ENCODE data around the gene HIRIP3.
A peak's percentile ranks its signal among the peaks of the same experiment; 100 is the strongest.

The HIRIP3 gene

DNA sequence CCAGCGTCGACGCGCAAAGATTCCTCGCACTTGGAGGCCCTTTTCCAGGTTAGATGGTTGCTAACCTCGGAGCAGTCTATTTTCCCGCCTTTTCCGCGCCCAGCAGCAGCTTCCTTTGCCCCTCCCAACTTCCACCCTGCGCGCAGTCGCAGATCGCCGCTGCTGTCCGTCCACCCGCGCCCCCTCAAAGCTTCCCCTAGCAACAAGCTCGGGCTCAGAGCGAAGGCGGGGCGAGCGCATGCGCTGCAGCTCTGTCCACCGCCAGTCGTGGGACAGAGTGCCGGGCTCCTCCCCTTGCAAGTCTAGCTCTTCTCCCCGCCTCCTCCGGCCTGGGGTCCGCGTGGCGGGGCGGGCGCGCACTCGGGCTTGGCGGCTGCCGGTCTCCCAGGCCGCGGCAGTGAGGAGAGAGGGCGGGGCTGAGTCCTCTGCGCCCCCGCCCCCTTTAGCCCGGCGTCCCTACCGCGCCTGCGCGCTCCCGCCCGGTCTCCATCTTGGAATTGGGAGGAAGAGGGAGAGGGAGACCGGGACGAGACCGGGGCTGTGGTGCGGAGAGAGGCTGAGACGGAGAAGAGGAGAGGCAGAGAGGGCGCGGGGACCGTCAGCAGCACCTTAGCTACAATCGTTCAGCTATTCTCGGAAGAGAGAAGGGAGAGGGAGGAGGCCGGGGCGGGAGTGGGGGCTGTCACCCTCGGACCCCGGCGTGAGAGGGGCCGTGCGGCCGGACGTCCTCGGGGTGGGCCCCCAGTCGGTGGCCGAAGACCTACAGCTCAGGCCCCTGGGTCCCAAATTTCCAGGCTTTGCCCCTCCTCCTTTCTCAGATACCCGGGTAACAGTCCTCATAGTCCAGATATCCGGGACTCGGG lies 21.8 kb downstream of the HIRIP3 start, which contains the start of gene TAOK2:
TSS of gene TAOK2 (plus strand) at position 485 of the 863 bp plus-strand sequence. CDS start 3,905 bp downstream, outside the sequence.
- Histone ChIP-seq H3K9ac (ENCODE audit: low read length) (peak within 1 kb of the TSS; percentile 90), H2BK15ac (replicated peaks; ENCODE audit: low read depth) (no peak within 1 kb of the TSS), H3K79me1 (ENCODE audit: low read length) (peaks cover 26% of the 10 kb centered on the region), H3K4me3 (ENCODE audit: low read length) (peak within 1 kb of the TSS; percentile 88), H4K8ac (ENCODE audit: low read depth, low read length) (no peak within 1 kb of the TSS), H2BK5ac (ENCODE audit: low read length) (no peak within 1 kb of the TSS), H2BK120ac (ENCODE audit: low read depth, low read length) (no peak within 1 kb of the TSS), H3K4me1 (ENCODE audit: control insufficient read depth, low read depth, low read length) (peaks cover 12% of the 10 kb centered on the region), H3K23ac (ENCODE audit: low read length) (peak within 1 kb of the TSS; percentile 56), H3K36me3 (ENCODE audit: control insufficient read depth, insufficient read depth, low read length) (no peaks in the 10 kb centered on the region), H4K5ac (ENCODE audit: low read length) (no peak within 1 kb of the TSS), H3K4me2 (ENCODE audit: low read length) (peak within 1 kb of the TSS; percentile 21), H2AK5ac (ENCODE audit: low read length) (no peak within 1 kb of the TSS), H3K18ac (ENCODE audit: low read length) (peak within 1 kb of the TSS; percentile 35), H3K27ac (ENCODE audit: low read depth, low read length) (peak within 1 kb of the TSS; percentile 78), H3K27me3 (ENCODE audit: insufficient read depth, low read length, poor library complexity) (no peaks in the 10 kb centered on the region), H3K79me2 (ENCODE audit: control insufficient read depth, insufficient read depth, low read length) (peaks cover 28% of the 10 kb centered on the region), H3K56ac (ENCODE audit: low read length) (peak within 1 kb of the TSS; percentile 97), H3K4ac (ENCODE audit: low read depth, low read length) (peak within 1 kb of the TSS; percentile 62)
- peak; percentile 100 for DNase-seq
- no CpG with 5 or more reads among the region's 75 CpGs for WGBS (ENCODE audit: extremely low coverage, insufficient coverage, low lambda C conversion rate)

DNA sequence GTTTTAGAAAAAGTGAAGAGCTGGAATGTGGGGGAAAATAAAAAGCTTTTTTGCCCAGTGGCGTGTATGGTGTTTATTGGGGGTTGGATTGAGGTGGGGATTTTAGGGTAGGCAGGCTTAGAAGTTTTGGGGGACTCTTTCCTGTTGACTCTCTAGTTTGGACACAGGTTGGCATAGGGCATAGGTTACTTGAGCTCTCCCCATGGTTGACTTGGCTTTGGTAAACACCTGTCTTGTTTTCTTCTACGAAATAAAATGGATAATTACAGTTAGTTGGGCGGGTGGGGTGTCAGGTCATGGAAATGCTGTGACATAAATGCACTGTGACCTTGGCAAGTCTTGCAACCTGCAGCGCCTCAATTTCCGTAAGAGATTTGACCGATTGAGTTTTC lies 22.4 kb downstream of the HIRIP3 start:
- no peak for DNase-seq
- 100% methylated on average over 1 of the region's 6 CpGs for WGBS (ENCODE audit: extremely low coverage, insufficient coverage, low lambda C conversion rate)
- Histone ChIP-seq H3K27ac (ENCODE audit: low read depth, low read length) (no peak overlapping the region), H3K56ac (ENCODE audit: low read length) (no peak overlapping the region), H3K18ac (ENCODE audit: low read length) (no peak overlapping the region), H2BK5ac (ENCODE audit: low read length) (no peak overlapping the region), H2AK5ac (ENCODE audit: low read length) (no peak overlapping the region), H2BK120ac (ENCODE audit: low read depth, low read length) (no peak overlapping the region), H4K8ac (ENCODE audit: low read depth, low read length) (no peak overlapping the region), H3K4me3 (ENCODE audit: low read length) (peak overlapping the region; percentile 15), H3K23ac (ENCODE audit: low read length) (no peak overlapping the region), H3K79me1 (ENCODE audit: low read length) (peaks cover 23% of the 10 kb centered on the region), H3K4me1 (ENCODE audit: control insufficient read depth, low read depth, low read length) (peaks cover 12% of the 10 kb centered on the region), H4K5ac (ENCODE audit: low read length) (no peak overlapping the region), H3K79me2 (ENCODE audit: control insufficient read depth, insufficient read depth, low read length) (peaks cover 28% of the 10 kb centered on the region), H3K36me3 (ENCODE audit: control insufficient read depth, insufficient read depth, low read length) (no peaks in the 10 kb centered on the region), H3K4ac (ENCODE audit: low read depth, low read length) (no peak overlapping the region), H3K27me3 (ENCODE audit: insufficient read depth, low read length, poor library complexity) (no peaks in the 10 kb centered on the region), H2BK15ac (replicated peaks; ENCODE audit: low read depth) (no peak overlapping the region), H3K9ac (ENCODE audit: low read length) (no peak overlapping the region), H3K4me2 (ENCODE audit: low read length) (no peak overlapping the region)

DNA sequence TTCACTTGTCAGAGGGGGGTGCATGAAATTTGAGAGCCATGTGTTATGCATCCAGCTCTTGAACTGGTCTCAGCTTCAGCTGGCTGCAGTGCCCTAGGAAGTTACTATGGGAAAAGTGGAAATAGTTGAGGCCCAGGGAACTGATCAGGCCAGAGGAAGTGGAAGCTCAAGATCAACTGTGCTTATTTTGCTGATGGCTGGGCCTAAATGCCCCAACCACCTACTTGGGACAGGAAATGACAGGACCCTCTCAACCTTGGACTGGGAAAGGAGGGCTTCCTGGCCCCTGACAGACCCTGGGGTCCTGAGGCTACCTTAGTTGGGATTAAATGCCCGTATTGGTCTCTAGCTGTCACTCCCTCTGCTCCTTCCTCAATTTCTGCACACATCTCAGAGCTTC lies 22.9 kb downstream of the HIRIP3 start:
- no peak overlapping the region for H3K18ac ChIP-seq (ENCODE audit: low read length)
- no peak overlapping the region for H3K4me3 ChIP-seq (ENCODE audit: low read length)
- H3K23ac ChIP-seq (ENCODE audit: low read length): no peak overlapping the region
- no peak overlapping the region for H3K4me2 ChIP-seq (ENCODE audit: low read length)
- peaks cover 21% of the 10 kb centered on the region for H3K79me1 ChIP-seq (ENCODE audit: low read length)
- no CpG with 5 or more reads among the region's 1 CpG for whole genome bisulfite sequencing (ENCODE audit: extremely low coverage, insufficient coverage, low lambda C conversion rate)
- no peak overlapping the region for H3K9ac ChIP-seq (ENCODE audit: low read length)
- no peaks in the 10 kb centered on the region for H3K27me3 ChIP-seq (ENCODE audit: insufficient read depth, low read length, poor library complexity)
- no peak overlapping the region for H3K56ac ChIP-seq (ENCODE audit: low read length)
- H3K4me1 ChIP-seq (ENCODE audit: control insufficient read depth, low read depth, low read length): peaks cover 12% of the 10 kb centered on the region
- no peak overlapping the region for H2BK120ac ChIP-seq (ENCODE audit: low read depth, low read length)
- H2BK15ac ChIP-seq (replicated peaks; ENCODE audit: low read depth): no peak overlapping the region
- H3K79me2 ChIP-seq (ENCODE audit: control insufficient read depth, insufficient read depth, low read length): peaks cover 28% of the 10 kb centered on the region
- no peak overlapping the region for H3K27ac ChIP-seq (ENCODE audit: low read depth, low read length)
- no peak overlapping the region for H4K5ac ChIP-seq (ENCODE audit: low read length)
- H2BK5ac ChIP-seq (ENCODE audit: low read length): no peak overlapping the region
- H3K4ac ChIP-seq (ENCODE audit: low read depth, low read length): no peak overlapping the region
- no peaks in the 10 kb centered on the region for H3K36me3 ChIP-seq (ENCODE audit: control insufficient read depth, insufficient read depth, low read length)
- no peak for DNase-seq
- no peak overlapping the region for H4K8ac ChIP-seq (ENCODE audit: low read depth, low read length)
- H2AK5ac ChIP-seq (ENCODE audit: low read length): no peak overlapping the region

DNA sequence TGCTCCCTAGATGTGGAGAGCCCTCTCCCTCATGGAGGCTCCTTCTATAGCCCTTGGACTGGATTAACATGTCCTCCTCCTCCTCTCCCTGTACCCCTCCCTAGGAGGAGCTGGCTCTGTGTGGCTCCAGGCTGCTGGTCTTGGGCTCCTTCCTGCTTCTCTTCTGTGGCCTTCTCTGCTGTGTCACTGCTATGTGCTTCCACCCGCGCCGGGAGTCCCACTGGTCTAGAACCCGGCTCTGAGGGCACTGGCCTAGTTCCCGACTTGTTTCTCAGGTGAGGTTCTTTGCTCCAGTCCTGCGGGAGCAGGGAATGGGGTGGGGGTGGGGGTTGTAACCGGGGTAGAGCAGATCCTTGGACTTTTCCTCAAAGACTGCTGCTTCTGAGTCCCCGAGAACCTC lies 24.1 kb downstream of the HIRIP3 start:
- H3K4me3 ChIP-seq (ENCODE audit: low read length): no peak overlapping the region
- H3K4me2 ChIP-seq (ENCODE audit: low read length): no peak overlapping the region
- H3K79me1 ChIP-seq (ENCODE audit: low read length): peaks cover 13% of the 10 kb centered on the region
- no peaks in the 10 kb centered on the region for H3K27me3 ChIP-seq (ENCODE audit: insufficient read depth, low read length, poor library complexity)
- no peaks in the 10 kb centered on the region for H3K36me3 ChIP-seq (ENCODE audit: control insufficient read depth, insufficient read depth, low read length)
- H3K79me2 ChIP-seq (ENCODE audit: control insufficient read depth, insufficient read depth, low read length): peaks cover 17% of the 10 kb centered on the region
- no peak overlapping the region for H2BK120ac ChIP-seq (ENCODE audit: low read depth, low read length)
- H4K5ac ChIP-seq (ENCODE audit: low read length): no peak overlapping the region
- no peak overlapping the region for H3K27ac ChIP-seq (ENCODE audit: low read depth, low read length)
- no peak overlapping the region for H4K8ac ChIP-seq (ENCODE audit: low read depth, low read length)
- peaks cover 11% of the 10 kb centered on the region for H3K4me1 ChIP-seq (ENCODE audit: control insufficient read depth, low read depth, low read length)
- no peak overlapping the region for H3K56ac ChIP-seq (ENCODE audit: low read length)
- WGBS (ENCODE audit: extremely low coverage, insufficient coverage, low lambda C conversion rate): no CpG with 5 or more reads among the region's 8 CpGs
- no peak overlapping the region for H3K4ac ChIP-seq (ENCODE audit: low read depth, low read length)
- no peak overlapping the region for H3K18ac ChIP-seq (ENCODE audit: low read length)
- H3K9ac ChIP-seq (ENCODE audit: low read length): no peak overlapping the region
- no peak overlapping the region for H2AK5ac ChIP-seq (ENCODE audit: low read length)
- H2BK15ac ChIP-seq (replicated peaks; ENCODE audit: low read depth): no peak overlapping the region
- no peak overlapping the region for H3K23ac ChIP-seq (ENCODE audit: low read length)
- no peak for DNase-seq
- no peak overlapping the region for H2BK5ac ChIP-seq (ENCODE audit: low read length)

DNA sequence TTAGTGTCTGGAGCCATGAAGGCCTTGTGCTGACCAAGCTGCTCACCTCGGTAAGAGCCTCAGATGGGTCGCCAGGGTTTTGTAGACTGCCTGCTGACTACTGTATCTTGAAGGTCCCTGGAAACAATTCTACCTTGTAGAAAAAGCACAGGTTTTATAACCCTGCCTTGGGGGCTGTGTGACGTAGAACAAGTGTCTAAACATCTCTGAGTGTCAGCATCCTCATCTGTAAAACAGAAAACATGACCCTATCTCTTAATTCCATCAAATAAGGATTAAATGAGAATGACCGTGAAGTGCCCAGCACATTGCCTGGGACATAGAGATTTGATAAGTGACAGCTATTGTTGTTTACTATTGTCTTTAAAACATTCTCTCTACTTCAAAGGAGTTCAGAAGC lies 27.2 kb downstream of the HIRIP3 start:
- WGBS (ENCODE audit: extremely low coverage, insufficient coverage, low lambda C conversion rate): no CpG with 5 or more reads among the region's 4 CpGs
- Histone ChIP-seq H4K8ac (ENCODE audit: low read depth, low read length) (no peak overlapping the region), H3K36me3 (ENCODE audit: control insufficient read depth, insufficient read depth, low read length) (no peaks in the 10 kb centered on the region), H2BK15ac (replicated peaks; ENCODE audit: low read depth) (no peak overlapping the region), H2AK5ac (ENCODE audit: low read length) (no peak overlapping the region), H4K5ac (ENCODE audit: low read length) (no peak overlapping the region), H3K9ac (ENCODE audit: low read length) (no peak overlapping the region), H3K27me3 (ENCODE audit: insufficient read depth, low read length, poor library complexity) (no peaks in the 10 kb centered on the region), H3K4me2 (ENCODE audit: low read length) (no peak overlapping the region), H3K79me2 (ENCODE audit: control insufficient read depth, insufficient read depth, low read length) (no peaks in the 10 kb centered on the region), H3K79me1 (ENCODE audit: low read length) (no peaks in the 10 kb centered on the region), H3K27ac (ENCODE audit: low read depth, low read length) (no peak overlapping the region), H3K56ac (ENCODE audit: low read length) (no peak overlapping the region), H2BK120ac (ENCODE audit: low read depth, low read length) (no peak overlapping the region), H3K4me3 (ENCODE audit: low read length) (no peak overlapping the region), H2BK5ac (ENCODE audit: low read length) (no peak overlapping the region), H3K18ac (ENCODE audit: low read length) (no peak overlapping the region), H3K4ac (ENCODE audit: low read depth, low read length) (no peak overlapping the region), H3K23ac (ENCODE audit: low read length) (no peak overlapping the region), H3K4me1 (ENCODE audit: control insufficient read depth, low read depth, low read length) (no peaks in the 10 kb centered on the region)
- DNase-seq: no peak

Measured in mesendoderm (in vitro differentiated cells).